GM18867 (cell line): ENCODE results near the gene HIPK1.
"Not testable (repeated sequence)": the region's sequence is repeated elsewhere in the genome, so short reads cannot be mapped to it uniquely, and the experiment has no call there.

ENCODE experiments used
- ATAC-seq: cut with Tn5 transposase; IDR thresholded peaks from one replicate; pipeline ENCODE4 v1.9.1; 2021; ENCODE audit warnings: mild to moderate bottlenecking, moderate library complexity; ENCODE audit not compliant: unreplicated experiment

HIPK1 gene

DNA sequence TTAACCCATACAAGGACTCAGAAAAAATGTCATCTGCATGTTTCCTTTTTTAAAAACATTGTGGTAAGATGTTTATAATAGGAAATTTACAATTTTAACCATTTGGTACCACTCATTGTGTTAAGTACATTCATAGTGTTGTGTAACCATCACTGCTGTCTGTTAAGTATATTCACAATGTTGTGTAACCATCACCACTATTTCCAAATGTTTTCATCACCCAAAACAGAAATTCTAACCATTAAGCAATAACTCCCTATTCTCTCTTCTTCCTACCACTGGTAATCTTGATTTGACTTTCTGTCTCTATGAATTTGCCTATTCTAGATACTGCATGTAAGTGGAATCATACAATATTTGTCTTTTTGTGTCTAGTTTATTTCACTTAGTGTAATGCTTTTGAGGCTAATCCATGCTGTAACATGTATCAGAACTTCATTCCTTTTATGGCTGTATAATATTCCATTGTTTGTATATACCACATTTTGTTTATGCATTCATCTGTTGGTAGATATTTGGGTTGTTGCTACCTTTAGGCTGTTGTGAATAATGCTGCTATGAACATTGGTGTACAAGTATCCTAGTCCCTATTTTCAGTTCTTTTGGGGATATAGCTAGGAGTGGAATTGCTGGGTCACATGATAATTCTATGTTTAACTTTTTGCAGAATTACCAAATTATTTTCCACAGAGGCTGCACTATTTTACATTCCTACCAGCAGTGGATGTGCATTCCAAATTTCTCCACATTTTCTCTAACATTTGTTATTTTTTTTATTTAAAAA is 14.1 kb downstream of the HIPK1 start:
- ATAC-seq = no peak

DNA sequence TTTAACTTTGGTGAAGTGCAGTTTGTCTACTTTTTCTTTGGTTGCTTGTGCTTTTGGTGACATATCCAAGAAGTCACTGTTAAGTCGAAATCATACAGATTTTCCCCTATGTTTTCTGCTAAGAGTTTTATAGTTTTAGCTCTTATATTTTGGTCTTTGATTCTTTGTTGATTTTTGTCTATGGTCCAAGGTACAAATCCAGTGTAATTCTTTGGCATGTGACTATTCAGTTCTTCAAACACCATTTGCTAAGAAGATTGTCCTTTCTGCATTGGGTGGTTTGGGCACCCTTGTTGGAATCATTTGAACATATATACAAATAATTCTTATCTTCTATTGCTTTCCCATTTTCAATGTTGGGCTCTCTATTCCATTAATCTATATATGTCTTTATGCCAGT is 16.2 kb downstream of the HIPK1 start:
- ATAC-seq = no peak

DNA sequence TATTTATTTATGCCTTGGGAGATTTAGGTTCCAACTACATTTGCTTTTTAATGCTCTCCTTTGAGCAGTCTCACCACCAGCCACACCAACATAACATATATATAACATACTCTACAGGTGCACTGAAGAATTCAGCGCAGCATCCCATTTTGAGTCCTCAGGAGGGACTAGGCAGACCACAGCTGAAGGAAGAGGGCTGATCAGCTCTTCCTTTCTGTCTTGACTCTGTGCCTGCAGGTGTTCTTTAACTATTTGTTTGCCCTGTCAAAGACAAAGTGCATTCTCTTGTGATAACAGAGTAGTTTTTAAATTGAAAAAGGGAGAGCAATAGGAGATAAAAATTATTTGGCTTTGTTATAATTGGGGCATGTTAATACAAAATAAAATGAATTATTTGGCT is 17.0 kb downstream of the HIPK1 start:
- no peak for ATAC-seq

DNA sequence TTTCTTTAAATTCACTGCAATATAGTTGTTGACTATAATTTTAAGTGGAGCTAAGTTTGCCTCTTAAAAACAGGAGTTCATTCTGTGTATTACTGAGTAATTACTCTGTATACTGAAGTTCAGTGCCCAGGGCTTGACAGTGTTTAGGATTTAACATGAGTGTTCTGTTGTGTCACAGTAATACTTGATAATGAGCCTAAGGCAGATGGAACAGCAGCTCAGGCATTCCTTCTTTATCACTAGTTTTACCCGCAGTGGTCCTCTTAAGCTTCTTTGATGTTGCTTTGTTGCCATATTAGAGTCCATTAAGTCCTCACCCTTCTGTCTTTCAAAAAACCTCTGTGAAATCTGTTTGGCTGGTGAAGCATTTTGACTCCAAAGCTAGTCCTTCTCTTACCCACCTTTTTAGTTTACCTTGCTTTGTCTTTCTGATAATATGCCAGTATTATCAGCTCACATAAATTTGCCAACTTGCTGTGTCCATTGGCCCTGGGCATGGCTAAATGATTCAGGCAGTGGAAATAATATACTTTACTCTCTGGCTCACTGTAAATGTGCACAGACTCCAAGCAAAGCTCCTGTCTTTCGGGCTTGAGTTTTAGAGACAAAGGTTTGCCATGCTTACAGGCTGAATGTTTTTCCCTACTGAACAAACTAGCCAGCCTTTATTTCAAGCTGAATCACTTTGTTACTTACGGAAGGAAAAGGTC is 17.7 kb downstream of the HIPK1 start:
- no peak for ATAC-seq

DNA sequence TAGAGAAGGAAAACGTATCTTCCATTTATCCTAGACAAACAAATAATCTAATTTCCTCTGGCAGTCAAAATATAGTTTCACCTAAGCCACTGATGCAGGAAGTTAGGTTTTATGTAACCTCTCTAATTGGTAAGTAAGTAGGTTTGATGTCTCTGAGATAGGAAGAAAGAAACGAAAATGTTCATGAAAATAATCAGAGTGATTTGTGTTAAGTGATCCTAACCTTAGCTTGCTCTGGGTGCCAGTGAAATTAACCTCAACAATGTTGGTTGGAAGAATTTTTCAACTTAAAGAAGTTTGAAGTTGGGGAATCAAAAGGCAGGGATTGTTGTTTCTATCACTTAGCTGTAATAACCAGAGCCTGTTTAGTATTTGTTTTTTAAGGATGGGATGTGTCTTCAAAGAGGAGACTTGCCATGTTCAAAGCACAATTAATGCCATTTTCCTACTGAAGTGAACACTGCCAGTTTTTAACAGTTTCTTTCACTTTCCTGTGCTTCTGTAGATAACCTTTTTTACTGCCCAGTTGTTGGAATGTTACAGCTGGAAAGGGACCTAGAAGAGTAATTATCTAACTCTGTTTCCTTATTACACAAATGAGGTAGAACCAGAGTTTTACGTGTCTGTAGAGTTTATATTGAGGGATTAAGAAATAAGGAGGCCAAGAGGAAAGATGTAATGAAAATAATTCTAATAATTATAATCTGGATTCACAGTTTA is 18.4 kb downstream of the HIPK1 start:
- ATAC-seq = no peak

DNA sequence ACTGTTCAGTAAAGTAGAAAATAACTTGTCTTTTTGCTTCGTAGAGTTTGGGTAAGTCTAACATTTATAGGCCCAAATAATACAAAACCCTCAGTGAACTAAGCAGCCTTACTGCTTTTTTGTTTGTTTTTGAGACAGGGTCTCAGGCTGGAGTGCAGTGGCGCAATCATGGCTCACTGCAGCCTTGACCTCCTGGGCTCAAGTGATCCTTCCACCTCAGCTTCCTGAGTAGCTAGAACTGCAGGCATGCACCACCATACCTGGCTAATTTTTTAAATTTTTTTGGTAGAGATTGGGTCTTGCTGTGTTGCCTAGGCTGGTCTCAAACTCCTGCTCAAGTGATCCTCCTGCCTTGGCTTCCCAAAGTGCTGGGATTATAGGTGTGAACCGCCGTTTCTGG is 19.0 kb downstream of the HIPK1 start:
- ATAC-seq = not testable (repeated sequence)

DNA sequence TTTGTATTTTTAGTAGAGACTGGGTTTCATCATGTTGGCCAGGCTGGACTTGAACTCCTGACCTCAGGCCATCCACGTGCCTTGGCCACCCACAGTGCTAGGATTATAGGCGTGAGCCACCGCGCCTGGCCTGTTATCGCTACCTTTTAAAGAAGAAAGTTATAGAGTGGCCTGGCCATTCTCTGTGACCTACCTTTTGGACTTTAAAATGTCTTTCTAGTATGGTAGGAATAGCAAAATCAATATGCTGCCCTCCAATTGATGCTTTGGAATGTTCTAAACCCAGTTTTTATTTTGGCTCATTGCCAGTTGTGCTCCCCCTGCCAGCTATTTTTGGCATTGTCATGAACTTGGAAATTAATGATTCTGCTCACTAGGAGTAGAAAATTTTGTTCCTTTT is 19.9 kb downstream of the HIPK1 start:
- no peak for ATAC-seq

DNA sequence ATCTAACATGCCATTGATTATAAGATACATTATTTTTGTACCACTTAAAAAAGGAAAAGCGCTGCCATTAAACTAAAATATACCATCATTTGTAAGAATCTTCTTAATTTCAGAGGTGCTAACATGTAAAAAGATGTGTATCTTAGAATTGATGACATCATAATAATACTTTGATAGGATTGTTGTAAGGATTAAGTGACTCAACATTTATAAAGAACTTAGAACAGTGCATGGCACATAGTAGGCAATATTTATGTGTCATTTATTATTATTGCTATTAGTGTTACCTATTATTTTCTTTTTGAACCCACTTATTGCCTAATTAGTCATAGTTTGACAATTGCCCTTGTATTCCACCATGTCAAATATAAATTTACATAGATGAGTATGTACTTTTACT is 21.8 kb downstream of the HIPK1 start:
- ATAC-seq = no peak

DNA sequence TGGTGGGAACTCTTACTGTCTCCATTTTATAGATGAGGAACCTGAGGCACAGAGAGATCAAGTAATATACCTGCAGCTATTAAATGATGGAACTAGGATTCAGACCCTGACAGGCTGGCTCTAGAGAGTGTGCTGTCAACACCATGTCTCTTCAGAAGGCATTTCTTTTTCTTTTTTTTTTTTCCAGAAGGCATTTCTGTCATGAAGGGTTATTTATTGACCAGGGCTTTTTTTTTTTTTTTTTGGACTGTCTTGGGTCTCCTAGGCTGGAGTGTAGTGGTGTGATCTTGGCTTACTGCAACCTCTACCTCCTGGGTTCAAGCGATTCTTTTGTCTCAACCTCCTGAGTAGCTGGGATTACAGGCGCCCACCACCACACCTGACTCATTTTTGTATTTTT is 22.6 kb downstream of the HIPK1 start:
- no peak for ATAC-seq

DNA sequence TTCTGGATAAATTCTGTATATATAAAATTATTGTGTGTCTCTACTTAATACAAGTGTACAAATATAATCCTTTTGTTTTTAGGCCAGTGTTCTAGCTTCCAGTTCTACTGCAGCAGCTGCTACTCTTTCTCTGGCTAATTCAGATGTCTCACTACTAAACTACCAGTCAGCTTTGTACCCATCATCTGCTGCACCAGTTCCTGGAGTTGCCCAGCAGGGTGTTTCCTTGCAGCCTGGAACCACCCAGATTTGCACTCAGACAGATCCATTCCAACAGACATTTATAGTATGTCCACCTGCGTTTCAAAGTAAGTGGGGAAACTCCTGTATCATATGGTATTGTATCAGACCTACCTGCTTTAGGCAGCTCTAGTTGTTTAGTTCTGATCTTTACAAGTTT is 28.9 kb downstream of the HIPK1 start:
- ATAC-seq = no peak

DNA sequence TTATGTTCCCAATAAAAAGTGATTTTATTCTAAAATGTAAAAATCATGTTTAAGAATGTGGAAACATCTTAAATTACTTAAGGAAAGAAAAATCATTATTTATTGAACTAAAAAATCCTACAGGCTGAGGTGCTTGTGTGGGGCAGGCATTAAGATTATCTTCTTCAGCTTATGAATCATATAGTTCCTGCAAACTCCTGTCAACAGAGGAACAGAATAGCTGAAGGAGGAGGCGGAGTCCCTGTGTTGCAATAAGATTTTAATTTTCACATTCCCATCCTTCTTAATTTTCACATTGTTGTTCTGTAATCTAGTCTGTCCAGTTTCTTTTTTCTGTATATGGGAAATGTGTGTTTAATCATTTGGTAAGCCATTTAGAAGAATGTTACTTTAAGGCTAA is 29.6 kb downstream of the HIPK1 start:
- ATAC-seq = no peak

DNA sequence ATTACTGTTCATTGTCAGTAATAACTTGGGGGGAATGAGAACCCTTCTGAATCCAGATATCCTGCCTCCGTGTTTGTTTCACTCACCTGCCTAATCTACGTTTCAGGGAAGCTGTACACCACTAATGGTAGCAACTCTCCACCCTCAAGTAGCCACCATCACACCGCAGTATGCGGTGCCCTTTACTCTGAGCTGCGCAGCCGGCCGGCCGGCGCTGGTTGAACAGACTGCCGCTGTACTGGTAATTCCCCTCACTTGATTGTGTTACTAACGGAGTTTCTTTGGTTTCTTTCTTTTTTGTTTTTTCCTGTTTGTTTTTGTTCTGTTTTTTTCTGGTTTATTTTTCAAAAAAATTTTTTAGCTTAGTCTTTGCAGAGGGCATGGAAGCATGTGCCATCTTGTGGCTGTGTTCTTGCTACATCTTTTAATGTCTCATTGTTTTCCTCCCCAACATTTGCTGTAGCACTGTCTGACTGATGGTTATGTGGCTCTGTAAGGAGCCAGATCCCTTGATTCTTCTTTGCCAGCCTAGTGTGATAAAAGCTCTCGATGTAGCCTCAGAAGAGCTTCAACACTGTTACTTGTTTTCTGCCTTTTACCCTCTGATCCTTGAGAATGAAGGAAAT is 34.3 kb downstream of the HIPK1 start:
- no peak for ATAC-seq

DNA sequence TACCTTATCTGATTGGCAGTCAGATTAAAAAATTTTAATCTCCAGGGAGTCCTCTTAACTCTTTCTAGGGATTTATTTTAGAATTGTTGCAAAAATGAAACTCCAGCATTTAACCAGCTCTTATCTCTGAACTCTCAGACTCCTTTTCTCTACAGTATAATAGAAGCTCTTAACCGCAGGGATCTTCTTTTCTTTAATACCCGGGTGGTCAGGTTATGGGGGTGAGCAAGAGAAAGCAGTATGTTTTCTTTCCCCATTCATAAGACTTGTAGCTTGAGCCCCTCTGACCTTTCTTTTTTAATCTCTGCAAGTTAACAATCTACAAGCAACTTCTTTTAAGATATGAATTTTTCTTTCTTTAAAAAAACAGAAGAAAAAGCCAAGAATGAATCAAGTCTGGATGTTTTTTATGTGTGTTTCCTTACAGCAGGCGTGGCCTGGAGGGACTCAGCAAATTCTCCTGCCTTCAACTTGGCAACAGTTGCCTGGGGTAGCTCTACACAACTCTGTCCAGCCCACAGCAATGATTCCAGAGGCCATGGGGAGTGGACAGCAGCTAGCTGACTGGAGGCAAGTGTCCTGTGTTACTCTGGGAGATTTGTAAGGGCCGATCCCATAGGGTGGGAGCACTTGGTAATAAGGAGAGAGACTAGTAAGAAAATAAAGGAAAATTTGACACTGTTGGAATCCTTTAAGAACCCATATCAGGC is 36.7 kb downstream of the HIPK1 start:
- no peak for ATAC-seq

DNA sequence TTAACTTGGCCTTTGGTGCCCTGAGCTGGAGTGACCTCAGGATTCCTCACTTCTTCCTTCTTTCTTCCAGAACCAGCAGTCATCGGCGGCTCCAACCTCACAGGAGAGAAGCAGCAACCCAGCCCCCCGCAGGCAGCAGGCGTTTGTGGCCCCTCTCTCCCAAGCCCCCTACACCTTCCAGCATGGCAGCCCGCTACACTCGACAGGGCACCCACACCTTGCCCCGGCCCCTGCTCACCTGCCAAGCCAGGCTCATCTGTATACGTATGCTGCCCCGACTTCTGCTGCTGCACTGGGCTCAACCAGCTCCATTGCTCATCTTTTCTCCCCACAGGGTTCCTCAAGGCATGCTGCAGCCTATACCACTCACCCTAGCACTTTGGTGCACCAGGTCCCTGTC is 43.8 kb downstream of the HIPK1 start:
- ATAC-seq = no peak

DNA sequence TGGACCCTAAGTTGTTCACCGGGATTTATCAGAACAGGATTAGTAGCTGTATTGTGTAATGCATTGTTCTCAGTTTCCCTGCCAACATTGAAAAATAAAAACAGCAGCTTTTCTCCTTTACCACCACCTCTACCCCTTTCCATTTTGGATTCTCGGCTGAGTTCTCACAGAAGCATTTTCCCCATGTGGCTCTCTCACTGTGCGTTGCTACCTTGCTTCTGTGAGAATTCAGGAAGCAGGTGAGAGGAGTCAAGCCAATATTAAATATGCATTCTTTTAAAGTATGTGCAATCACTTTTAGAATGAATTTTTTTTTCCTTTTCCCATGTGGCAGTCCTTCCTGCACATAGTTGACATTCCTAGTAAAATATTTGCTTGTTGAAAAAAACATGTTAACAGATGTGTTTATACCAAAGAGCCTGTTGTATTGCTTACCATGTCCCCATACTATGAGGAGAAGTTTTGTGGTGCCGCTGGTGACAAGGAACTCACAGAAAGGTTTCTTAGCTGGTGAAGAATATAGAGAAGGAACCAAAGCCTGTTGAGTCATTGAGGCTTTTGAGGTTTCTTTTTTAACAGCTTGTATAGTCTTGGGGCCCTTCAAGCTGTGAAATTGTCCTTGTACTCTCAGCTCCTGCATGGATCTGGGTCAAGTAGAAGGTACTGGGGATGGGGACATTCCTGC is 46.2 kb downstream of the HIPK1 start:
- ATAC-seq = no peak

DNA sequence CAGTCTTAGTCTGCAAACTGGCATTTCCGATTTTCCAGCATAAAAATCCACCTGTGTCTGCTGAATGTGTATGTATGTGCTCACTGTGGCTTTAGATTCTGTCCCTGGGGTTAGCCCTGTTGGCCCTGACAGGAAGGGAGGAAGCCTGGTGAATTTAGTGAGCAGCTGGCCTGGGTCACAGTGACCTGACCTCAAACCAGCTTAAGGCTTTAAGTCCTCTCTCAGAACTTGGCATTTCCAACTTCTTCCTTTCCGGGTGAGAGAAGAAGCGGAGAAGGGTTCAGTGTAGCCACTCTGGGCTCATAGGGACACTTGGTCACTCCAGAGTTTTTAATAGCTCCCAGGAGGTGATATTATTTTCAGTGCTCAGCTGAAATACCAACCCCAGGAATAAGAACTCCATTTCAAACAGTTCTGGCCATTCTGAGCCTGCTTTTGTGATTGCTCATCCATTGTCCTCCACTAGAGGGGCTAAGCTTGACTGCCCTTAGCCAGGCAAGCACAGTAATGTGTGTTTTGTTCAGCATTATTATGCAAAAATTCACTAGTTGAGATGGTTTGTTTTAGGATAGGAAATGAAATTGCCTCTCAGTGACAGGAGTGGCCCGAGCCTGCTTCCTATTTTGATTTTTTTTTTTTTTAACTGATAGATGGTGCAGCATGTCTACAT is 47.6 kb downstream of the HIPK1 start:
- ATAC-seq = no peak

DNA sequence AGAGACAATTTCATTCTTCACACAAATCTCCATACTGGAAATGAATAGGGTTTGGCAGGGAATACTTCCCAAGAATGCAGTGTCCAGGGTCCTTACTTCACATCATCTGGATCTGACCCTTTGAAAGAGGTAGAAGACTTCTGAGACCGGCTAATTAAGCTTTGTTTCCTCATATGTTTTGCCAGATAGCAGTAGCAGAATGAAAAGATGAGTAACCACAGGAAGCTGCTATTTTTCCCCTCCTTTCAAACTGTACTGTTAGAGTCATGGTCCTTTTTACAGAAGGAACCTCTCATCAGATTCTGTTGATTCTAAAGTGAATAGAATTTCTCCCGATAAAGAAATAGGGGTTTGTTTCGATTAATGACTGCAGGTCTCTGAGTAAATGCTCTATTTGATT is 48.8 kb downstream of the HIPK1 start:
- no peak for ATAC-seq

DNA sequence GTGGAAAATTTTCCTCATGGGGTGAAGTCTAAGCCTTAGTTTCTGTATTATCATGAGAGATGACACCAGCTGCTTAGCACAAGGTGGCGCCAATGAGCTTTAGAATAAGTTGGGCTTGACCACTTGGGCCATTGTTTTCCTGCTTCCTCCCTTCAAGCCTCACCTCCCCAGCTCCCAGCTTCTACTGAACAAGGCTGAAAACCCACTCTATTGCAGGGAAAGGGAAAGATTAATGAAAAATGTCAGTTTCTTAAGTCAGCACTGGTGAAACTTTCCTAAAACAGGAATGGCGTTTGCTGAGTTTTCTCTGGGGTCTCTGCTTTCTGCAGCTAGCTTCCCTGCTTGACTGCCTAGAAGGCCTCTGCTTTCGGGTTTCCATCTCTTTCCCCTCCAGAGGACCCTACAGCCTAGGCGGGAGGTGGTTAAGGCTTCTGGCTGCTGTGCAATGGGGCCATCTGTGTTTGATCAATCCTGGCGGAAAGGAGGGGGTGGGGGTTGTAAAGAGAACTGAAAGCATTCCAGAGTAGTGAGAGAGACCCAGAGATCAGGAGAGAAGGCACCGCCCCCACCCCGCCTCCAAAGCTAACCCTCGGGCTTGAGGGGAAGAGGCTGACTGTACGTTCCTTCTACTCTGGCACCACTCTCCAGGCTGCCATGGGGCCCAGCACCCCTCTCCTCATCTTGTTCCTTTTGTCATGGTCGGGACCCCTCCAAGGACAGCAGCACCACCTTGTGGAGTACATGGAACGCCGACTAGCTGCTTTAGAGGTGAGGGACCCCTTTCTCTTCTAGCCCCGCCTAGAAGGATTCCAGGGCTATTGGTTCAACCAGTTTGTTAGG is 50.0 kb downstream of the HIPK1 start, which contains the start of gene OLFML3:
OLFML3 (plus strand) TSS at position 612 of the 840 bp plus-strand sequence; CDS start at position 655, 43 bp downstream.
- peak; percentile 59 for ATAC-seq

DNA sequence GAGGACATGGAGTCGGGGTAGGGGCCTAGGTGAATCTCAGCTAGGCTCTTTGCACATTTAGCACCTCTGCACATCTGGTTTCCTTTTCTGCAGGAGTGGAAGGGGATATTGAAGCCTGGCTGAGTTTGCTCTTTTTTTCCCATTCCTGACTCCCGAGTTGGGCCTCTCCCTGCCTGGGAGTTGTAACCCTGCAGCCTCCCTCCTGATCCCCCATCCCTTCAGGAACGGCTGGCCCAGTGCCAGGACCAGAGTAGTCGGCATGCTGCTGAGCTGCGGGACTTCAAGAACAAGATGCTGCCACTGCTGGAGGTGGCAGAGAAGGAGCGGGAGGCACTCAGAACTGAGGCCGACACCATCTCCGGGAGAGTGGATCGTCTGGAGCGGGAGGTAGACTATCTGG is 51.0 kb downstream of the HIPK1 start:
- ATAC-seq = no peak
